ENCODE results near the gene APEH. TPM values are rescaled to one million over a fixed set of nuclear protein-coding genes. Genes with fewer than 3 reads are reported as not detected.

The APEH gene
- total RNA-seq, 1 experiment from 2014 or later: 236 TPM

DNA sequence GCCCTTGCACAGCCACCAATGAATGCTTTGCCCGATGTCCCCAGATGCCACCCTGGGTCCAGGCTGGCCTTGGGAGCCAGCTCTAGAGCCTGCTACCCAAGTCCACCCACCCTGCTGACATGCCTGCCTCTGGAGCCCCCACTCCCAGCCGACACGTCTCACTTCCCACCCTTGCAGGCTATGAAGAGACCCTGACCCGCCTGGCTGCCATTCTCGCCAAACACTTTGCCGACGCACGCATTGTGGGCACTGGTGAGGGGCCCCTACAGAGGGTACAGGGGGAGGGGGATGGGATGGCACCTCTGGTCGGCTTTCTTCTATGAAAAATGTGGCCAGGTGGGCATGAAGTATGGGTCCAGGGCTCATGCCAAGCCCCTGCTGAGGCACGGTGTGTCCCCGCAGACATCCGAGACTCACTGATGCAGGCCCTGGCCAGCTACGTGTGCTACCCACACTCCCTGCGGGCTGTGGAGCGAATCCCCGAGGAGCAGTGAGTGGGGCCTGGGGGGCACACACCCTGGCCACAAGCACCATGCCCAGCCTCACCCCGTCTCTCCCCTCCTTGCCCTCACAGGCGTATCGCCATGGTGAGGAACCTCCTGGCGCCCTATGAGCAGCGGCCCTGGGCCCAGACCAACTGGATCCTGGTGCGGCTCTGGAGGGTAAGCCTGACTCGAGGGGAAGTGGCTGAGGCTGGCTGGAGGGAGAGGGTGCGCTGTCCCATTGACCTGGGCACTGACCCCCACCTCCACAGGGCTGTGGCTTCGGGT is 39.4 kb downstream of the APEH start:
- Histone ChIP-seq H3K36me3 (ENCODE audit: low read depth, low read length) (no peaks in the 10 kb centered on the region), H3K4me1 (ENCODE audit: insufficient read depth, low read length) (no peaks in the 10 kb centered on the region), H3K79me2 (ENCODE audit: low read length) (no peaks in the 10 kb centered on the region), H2AFZ (ENCODE audit: low read length) (no peak overlapping the region), H3K9me2 (replicated peaks; ENCODE audit: low read length) (no peaks in the 10 kb centered on the region), H3K27me3 (ENCODE audit: low read length) (no peaks in the 10 kb centered on the region), H3K9me3 (ENCODE audit: low read length) (no peaks in the 10 kb centered on the region), H3K4me3 (ENCODE audit: low read length) (no peak overlapping the region), H3K4me2 (ENCODE audit: low read length) (no peak overlapping the region), H3K27ac (ENCODE audit: low read length) (no peak overlapping the region), H3K9ac (ENCODE audit: low read length) (no peak overlapping the region), H4K20me1 (ENCODE audit: low read length) (no peaks in the 10 kb centered on the region), H3F3A (ENCODE audit: low read length, unreplicated experiment) (no peaks in the 10 kb centered on the region)
- ChIA-PET CTCF (no interaction called here), POLR2A (ENCODE audit: unreplicated experiment) (no interaction called here)
- ATAC-seq (no peak), DNase-seq (no peak)
- no peak for TF ChIP-seq EZH2 (IDR thresholded peaks at IDR 0.05; ENCODE audit: low read length, unreplicated experiment)
- no peak for TF ChIP-seq EZH2phosphoT487 (IDR thresholded peaks at IDR 0.05; ENCODE audit: borderline replicate concordance, low read length)
- TF ChIP-seq, protein P1, sequence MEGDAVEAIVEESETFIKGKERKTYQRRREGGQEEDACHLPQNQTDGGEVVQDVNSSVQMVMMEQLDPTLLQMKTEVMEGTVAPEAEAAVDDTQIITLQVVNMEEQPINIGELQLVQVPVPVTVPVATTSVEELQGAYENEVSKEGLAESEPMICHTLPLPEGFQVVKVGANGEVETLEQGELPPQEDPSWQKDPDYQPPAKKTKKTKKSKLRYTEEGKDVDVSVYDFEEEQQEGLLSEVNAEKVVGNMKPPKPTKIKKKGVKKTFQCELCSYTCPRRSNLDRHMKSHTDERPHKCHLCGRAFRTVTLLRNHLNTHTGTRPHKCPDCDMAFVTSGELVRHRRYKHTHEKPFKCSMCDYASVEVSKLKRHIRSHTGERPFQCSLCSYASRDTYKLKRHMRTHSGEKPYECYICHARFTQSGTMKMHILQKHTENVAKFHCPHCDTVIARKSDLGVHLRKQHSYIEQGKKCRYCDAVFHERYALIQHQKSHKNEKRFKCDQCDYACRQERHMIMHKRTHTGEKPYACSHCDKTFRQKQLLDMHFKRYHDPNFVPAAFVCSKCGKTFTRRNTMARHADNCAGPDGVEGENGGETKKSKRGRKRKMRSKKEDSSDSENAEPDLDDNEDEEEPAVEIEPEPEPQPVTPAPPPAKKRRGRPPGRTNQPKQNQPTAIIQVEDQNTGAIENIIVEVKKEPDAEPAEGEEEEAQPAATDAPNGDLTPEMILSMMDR (conservative IDR thresholded peaks at IDR 0.05; ENCODE audit: low read depth, low read length): no peak
- intact Hi-C loops (cut with micrococcal nuclease): no loop called here
- BruUV-seq (replicated peaks): no TSS peak

DNA sequence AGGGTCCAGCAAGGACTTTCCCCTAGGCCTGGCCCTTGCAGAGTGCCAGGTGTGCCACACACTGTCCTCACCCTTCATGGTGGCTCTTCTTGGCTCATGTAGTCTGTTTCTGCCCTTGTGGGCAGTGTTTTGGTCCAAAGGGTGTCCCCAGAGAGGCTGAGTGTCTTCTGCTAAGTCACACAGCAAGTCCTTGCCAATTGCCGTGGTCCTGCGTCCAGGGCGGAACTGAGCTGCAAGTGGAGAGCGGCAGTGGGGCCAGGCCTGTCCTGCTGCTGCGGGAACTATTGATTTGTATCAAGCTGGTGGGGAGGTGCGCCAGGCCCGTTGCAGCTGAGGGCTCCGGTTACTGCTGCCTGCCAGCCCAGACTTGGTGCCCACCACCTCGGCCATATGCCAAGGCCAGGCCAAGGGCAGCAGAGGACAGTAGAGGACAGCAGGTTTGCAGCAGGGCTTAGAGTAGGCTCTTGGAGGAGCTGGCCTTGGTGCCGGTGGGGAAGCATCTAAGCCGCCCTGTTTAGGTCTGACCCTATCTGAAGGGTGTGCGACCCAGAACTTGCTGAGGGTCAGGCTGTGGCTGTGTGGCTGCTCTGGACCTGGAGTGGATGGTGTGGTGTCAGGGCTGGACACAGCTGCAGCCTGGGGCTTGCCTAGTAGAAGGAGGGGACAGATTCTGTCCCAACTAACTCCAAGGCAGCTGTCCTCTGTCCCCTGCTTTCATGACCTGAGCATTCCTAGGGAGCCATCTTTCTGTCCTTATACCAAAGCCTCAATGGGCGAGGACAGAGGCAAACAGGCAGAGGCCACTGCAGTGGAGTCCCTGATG is 40.8 kb downstream of the APEH start:
- Histone ChIP-seq H3K4me3 (ENCODE audit: low read length) (no peak overlapping the region), H4K20me1 (ENCODE audit: low read length) (no peaks in the 10 kb centered on the region), H3K4me2 (ENCODE audit: low read length) (no peak overlapping the region), H3K27me3 (ENCODE audit: low read length) (no peaks in the 10 kb centered on the region), H3K27ac (ENCODE audit: low read length) (no peak overlapping the region), H3K9me2 (replicated peaks; ENCODE audit: low read length) (no peaks in the 10 kb centered on the region), H3F3A (ENCODE audit: low read length, unreplicated experiment) (no peaks in the 10 kb centered on the region), H3K4me1 (ENCODE audit: insufficient read depth, low read length) (peaks cover 3% of the 10 kb centered on the region; the same call in 1 of the 2 replicates), H3K36me3 (ENCODE audit: low read depth, low read length) (no peaks in the 10 kb centered on the region), H3K79me2 (ENCODE audit: low read length) (no peaks in the 10 kb centered on the region), H3K9me3 (ENCODE audit: low read length) (no peaks in the 10 kb centered on the region), H2AFZ (ENCODE audit: low read length) (no peak overlapping the region), H3K9ac (ENCODE audit: low read length) (no peak overlapping the region)
- intact Hi-C loops (cut with micrococcal nuclease): no loop called here
- TF ChIP-seq, protein P1 (conservative IDR thresholded peaks at IDR 0.05; ENCODE audit: low read depth, low read length): no peak
- TF ChIP-seq EZH2phosphoT487 (IDR thresholded peaks at IDR 0.05; ENCODE audit: borderline replicate concordance, low read length): no peak
- no peak for TF ChIP-seq EZH2 (IDR thresholded peaks at IDR 0.05; ENCODE audit: low read length, unreplicated experiment)
- ATAC-seq (no peak), DNase-seq (no peak)
- ChIA-PET CTCF (no interaction called here), POLR2A (ENCODE audit: unreplicated experiment) (no interaction called here)
- BruUV-seq (replicated peaks): no TSS peak
